HEK293T (cell line): ENCODE measurements around the gene TSEN2.

Experiments
- CTCF ChIA-PET: fragments of 350-600 bp; formaldehyde crosslinking; extraction: SDS; loops from one replicate; lab custom pipeline; 2021; ENCODE audit warnings: antibody characterized with exemption, inconsistent platforms; lab: Yijun Ruan, JAX
- POLR2A ChIA-PET: fragments of 350-600 bp; formaldehyde crosslinking; extraction: SDS; loops from one replicate; lab custom pipeline; 2020; ENCODE audit warnings: antibody characterized with exemption, inconsistent platforms; lab: Yijun Ruan, JAX
- DNase-seq: peaks from one replicate; pipeline ENCODE4 v3.0.0; 2012; ENCODE audit warnings: mixed read lengths; ENCODE audit errors: extremely low spot score
- ARNT ChIP-seq: fragments of 450-650 bp; IDR thresholded peaks from 2 replicates; pipeline ENCODE4 v1.6.1; 2017; ENCODE audit warnings: mild to moderate bottlenecking
- BHLHE40 ChIP-seq: fragments of 450-650 bp; IDR thresholded peaks from 2 replicates; pipeline ENCODE4 v1.6.1; 2016; ENCODE audit warnings: mild to moderate bottlenecking, moderate library complexity, borderline replicate concordance
- CTBP1 ChIP-seq: fragments of 450-650 bp; IDR thresholded peaks from 2 replicates; pipeline ENCODE4 v1.6.1; 2016; ENCODE audit warnings: borderline replicate concordance
- ELF4 ChIP-seq: fragments of 450-650 bp; IDR thresholded peaks from 2 replicates; pipeline ENCODE4 v1.6.1; 2017; ENCODE audit warnings: antibody characterized with exemption
- FOXA1 ChIP-seq: fragments of 450-650 bp; IDR thresholded peaks from 2 replicates; pipeline ENCODE4 v1.6.1; 2016; ENCODE audit warnings: mild to moderate bottlenecking
- FOXK2 ChIP-seq: fragments of 450-650 bp; IDR thresholded peaks from 2 replicates; pipeline ENCODE4 v1.6.1; 2016; ENCODE audit warnings: mild to moderate bottlenecking
- FOXM1 ChIP-seq: fragments of 450-650 bp; IDR thresholded peaks from 2 replicates; pipeline ENCODE4 v1.6.1; 2017; ENCODE audit warnings: mild to moderate bottlenecking, borderline replicate concordance
- HDGF ChIP-seq: fragments of 450-650 bp; IDR thresholded peaks from 2 replicates; pipeline ENCODE4 v1.6.1; 2017; ENCODE audit warnings: antibody characterized with exemption, borderline replicate concordance
- L3MBTL2 ChIP-seq: fragments of 450-650 bp; conservative IDR thresholded peaks from 2 replicates; pipeline ENCODE4 v1.6.1; 2016; ENCODE audit warnings: mild to moderate bottlenecking
- LEF1 ChIP-seq: fragments of 450-650 bp; IDR thresholded peaks from 2 replicates; pipeline ENCODE4 v1.6.1; 2017; ENCODE audit warnings: mild to moderate bottlenecking, borderline replicate concordance
- NFRKB ChIP-seq: fragments of 450-650 bp; IDR thresholded peaks from 2 replicates; pipeline ENCODE4 v1.6.1; 2016; ENCODE audit warnings: mild to moderate bottlenecking, moderate library complexity
- SP1 ChIP-seq: fragments of 450-650 bp; IDR thresholded peaks from 2 replicates; pipeline ENCODE4 v1.6.1; 2017
- SUZ12 ChIP-seq: fragments of 450-650 bp; IDR thresholded peaks from 2 replicates; pipeline ENCODE4 v1.6.1; 2016; ENCODE audit warnings: mild to moderate bottlenecking
- TARDBP ChIP-seq: fragments of 450-650 bp; IDR thresholded peaks from 2 replicates; pipeline ENCODE4 v1.6.1; 2016
- ZNF384 ChIP-seq: fragments of 450-650 bp; IDR thresholded peaks from 2 replicates; pipeline ENCODE4 v1.6.1; 2016
- TF ChIP-seq, protein P1 (sequence below): fragments of 450-650 bp; IDR thresholded peaks from 2 replicates; pipeline ENCODE4 v1.6.1; 2016

The TSEN2 gene

DNA sequence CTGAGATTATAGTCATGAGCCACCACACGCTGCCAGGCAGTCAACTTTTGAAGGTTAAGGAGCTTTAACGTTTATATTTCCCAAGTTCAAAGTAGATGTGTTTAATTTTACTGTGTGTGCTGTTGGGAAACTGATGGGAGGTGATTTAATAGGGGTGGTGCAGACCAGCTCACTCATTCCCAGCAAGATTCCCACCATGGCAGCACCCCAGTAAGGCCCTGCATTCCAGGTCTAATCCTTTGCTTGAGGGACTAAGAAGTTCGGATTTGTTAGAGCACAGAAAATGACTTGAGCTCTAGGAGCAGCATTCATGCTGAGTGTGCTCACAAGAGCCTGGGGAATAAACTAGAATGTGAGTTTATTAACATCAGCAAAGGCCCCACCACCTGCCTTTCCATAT is 25.2 kb downstream of the TSEN2 start:
- TF ChIP-seq LEF1: no peak
- no peak for TF ChIP-seq BHLHE40
- no peak for TF ChIP-seq CTBP1
- ChIA-PET CTCF (no interaction called here), POLR2A (no interaction called here)
- no peak for DNase-seq

- CTCF ChIA-PET: no interaction called here
- POLR2A ChIA-PET: no interaction called here
- DNase-seq: no peak
- TF ChIP-seq L3MBTL2: no peak
- no peak for TF ChIP-seq FOXM1
- TF ChIP-seq FOXA1: no peak
- TF ChIP-seq CTBP1: no peak
- no peak for TF ChIP-seq BHLHE40
- no peak for TF ChIP-seq LEF1
Observed at GRCh38 chr3:12512534-12513118, 28.3 kb downstream of the TSEN2 start.

- TF ChIP-seq HDGF (no peak), ELF4 (no peak), SUZ12 (no peak), TARDBP (no peak), LEF1 (no peak), CTBP1 (no peak), NFRKB (no peak)
- POLR2A ChIA-PET: no interaction called here
- CTCF ChIA-PET: no interaction called here
Observed at GRCh38 chr3:12513694-12514446, 29.6 kb downstream of the TSEN2 start.

DNA sequence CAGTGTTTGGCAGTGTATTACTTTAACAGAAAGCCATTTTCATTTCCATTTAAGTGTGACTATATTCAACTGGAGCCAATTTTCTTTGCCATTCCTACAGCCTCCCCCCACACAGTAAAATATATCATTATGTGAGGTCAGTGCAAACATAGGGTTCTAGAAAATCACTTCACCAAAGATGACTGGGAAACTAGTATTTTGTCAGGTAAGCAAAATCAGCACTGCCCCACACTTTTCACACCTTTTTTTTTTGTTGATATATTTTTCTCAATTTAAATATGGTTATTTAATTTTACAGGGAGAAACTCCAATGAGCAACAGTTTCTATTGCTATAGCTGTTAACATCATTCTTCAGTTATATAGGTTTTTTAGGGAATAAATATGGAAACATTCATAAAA is 31.4 kb downstream of the TSEN2 start:
- ChIA-PET POLR2A (no interaction called here), CTCF (no interaction called here)

More at GRCh38 chr3:12513694-12514446, 29.6 kb downstream of the TSEN2 start:
- no peak for DNase-seq

DNA sequence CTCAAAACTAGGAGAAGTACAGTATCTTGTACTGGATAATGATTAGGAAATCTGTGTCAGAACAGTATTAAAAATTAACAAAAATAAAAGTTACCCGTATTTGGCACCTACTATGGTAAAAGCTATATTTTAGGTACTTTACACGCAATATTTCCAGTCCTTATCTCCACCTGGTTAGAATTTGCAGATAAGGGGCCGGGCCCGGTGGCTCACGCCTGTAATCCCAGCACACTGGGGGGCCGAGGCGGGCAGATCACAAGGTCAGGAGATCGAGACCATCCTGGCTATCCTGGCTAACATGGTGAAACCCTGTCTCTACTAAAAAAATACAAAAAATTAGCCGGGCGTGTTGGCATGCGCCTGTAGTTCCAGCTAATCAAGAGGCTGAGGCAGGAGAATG is 32.6 kb downstream of the TSEN2 start:
- POLR2A ChIA-PET: no interaction called here
- no peak for TF ChIP-seq ARNT
- TF ChIP-seq ELF4: no peak
- no peak for TF ChIP-seq HDGF
- TF ChIP-seq, protein P1, sequence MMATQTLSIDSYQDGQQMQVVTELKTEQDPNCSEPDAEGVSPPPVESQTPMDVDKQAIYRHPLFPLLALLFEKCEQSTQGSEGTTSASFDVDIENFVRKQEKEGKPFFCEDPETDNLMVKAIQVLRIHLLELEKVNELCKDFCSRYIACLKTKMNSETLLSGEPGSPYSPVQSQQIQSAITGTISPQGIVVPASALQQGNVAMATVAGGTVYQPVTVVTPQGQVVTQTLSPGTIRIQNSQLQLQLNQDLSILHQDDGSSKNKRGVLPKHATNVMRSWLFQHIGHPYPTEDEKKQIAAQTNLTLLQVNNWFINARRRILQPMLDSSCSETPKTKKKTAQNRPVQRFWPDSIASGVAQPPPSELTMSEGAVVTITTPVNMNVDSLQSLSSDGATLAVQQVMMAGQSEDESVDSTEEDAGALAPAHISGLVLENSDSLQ: no peak
- TF ChIP-seq BHLHE40: no peak
- TF ChIP-seq L3MBTL2: no peak
- no peak for TF ChIP-seq SP1
- no peak for TF ChIP-seq ZNF384
- DNase-seq: no peak
- CTCF ChIA-PET: interaction anchor here (0.6 kb wide), 1 partner anchor 744 kb away, joined by 3 read pairs; no protein-coding TSS in a partner anchor

More for the DNA sequence above, 31.4 kb downstream of the TSEN2 start:
- TF ChIP-seq ZNF384 (no peak), FOXA1 (no peak), FOXK2 (no peak), BHLHE40 (no peak), HDGF (no peak), SP1 (no peak), NFRKB (no peak), TARDBP (no peak), L3MBTL2 (no peak), LEF1 (no peak), ELF4 (no peak), CTBP1 (no peak)
- DNase-seq: no peak

GRCh38 chr3:12518261-12519028 is 34.2 kb downstream of the TSEN2 start:
- POLR2A ChIA-PET: interaction anchor here (1.0 kb wide), 1 partner anchor 34 kb away, joined by 3 read pairs; the partner anchor contains the start of gene TSEN2

More at GRCh38 chr3:12518261-12519028, 34.2 kb downstream of the TSEN2 start:
- no peak for DNase-seq
- CTCF ChIA-PET: no interaction called here
- TF ChIP-seq NFRKB: no peak
- TF ChIP-seq SP1: no peak
- no peak for TF ChIP-seq FOXK2
- no peak for TF ChIP-seq CTBP1
- TF ChIP-seq ARNT: no peak
- TF ChIP-seq SUZ12: no peak
- no peak for TF ChIP-seq TARDBP
- no peak for TF ChIP-seq BHLHE40
- no peak for TF ChIP-seq FOXM1
- no peak for TF ChIP-seq HDGF
- TF ChIP-seq FOXA1: no peak
- TF ChIP-seq, protein P1: no peak
